ENCODE results near the gene C1QL3. TPM values are rescaled to one million over a fixed set of nuclear protein-coding genes. Genes with fewer than 3 reads are reported as not detected.

Gene C1QL3
- total and polyA plus RNA-seq, 10 of the 15 experiments (the other 5 are each of a cell fraction or from before 2014, with no cell fraction given) = 0.03 to 1.2 (median 0.50) TPM

GRCh38 chr10:16478801-16479200 is 42.9 kb downstream of the C1QL3 start:
- H3K4me1 ChIP-seq (ENCODE audit: control insufficient read depth, insufficient read depth, low read length) = no peaks in the 10 kb centered on the region
- DNase-seq (ENCODE audit: low read depth, low spot score) = no peak
- no peaks in the 10 kb centered on the region for H3K27me3 ChIP-seq (replicated peaks in 1 of 2; ENCODE audit: control insufficient read depth in 2 of 2, insufficient read depth in 2 of 2, low read length in 1 of 2)
- ChIA-PET RAD21 (ENCODE audit: unreplicated experiment) (interaction anchor here (0.9 kb wide), 1 partner anchor 440 kb away, joined by 3 read pairs; no protein-coding TSS in a partner anchor), POLR2A (interaction anchor here (0.6 to 0.9 kb wide), 2 partner anchors 78 to 311 kb away, joined by 3 to 4 read pairs; no protein-coding TSS in a partner anchor), SMC1A (ENCODE audit: uncharacterized antibody, unreplicated experiment) (no interaction called here), CTCF (interaction anchor here (1.4 kb wide), 1 partner anchor 36 kb away, joined by 3 read pairs; no protein-coding TSS in a partner anchor)
- ATAC-seq = no peak
- no peak overlapping the region for H3K9ac ChIP-seq (ENCODE audit: control insufficient read depth, insufficient read depth, low read length)
- no peak overlapping the region for H3K4me3 ChIP-seq
- TF ChIP-seq HDAC2 (IDR thresholded peaks at IDR 0.05) = no peak
- TF ChIP-seq REST (IDR thresholded peaks at IDR 0.05; ENCODE audit: low read depth, low read length) = no peak
- TF ChIP-seq RFX5 (IDR thresholded peaks at IDR 0.05; ENCODE audit: low read depth, low read length) = no peak
- no peaks in the 10 kb centered on the region for H4K20me1 ChIP-seq (ENCODE audit: control insufficient read depth, insufficient read depth)
- no peaks in the 10 kb centered on the region for H3K9me3 ChIP-seq (replicated peaks; ENCODE audit: control insufficient read depth, insufficient read depth, low read length)
- in situ Hi-C loops (cut with MboI) (no loop called here), intact Hi-C loops (cut with micrococcal nuclease; ENCODE audit: unreplicated experiment) (no loop called here)
- H2AFZ ChIP-seq (ENCODE audit: control insufficient read depth, low read depth, low read length) = no peak overlapping the region
- H3K36me3 ChIP-seq (ENCODE audit: control insufficient read depth in 2 of 2, insufficient read depth in 2 of 2, low read length in 1 of 2) = no peaks in the 10 kb centered on the region
- no TSS peak for BruUV-seq (replicated peaks)
- no peak overlapping the region for H3K4me2 ChIP-seq (ENCODE audit: control insufficient read depth, insufficient read depth)
- H3K79me2 ChIP-seq (ENCODE audit: control insufficient read depth, insufficient read depth, low read length) = no peaks in the 10 kb centered on the region
- WGBS (ENCODE audit: insufficient coverage, insufficient replicate concordance, low lambda C conversion rate, missing lambda C conversion rate) = 82% methylated on average over 4 of the region's 4 CpGs
- no peak for FAIRE-seq
- H3K27ac ChIP-seq (ENCODE audit: control insufficient read depth, insufficient read depth) = no peak overlapping the region

GRCh38 chr10:16477757-16478156 is 43.9 kb downstream of the C1QL3 start:
- Histone ChIP-seq H3K79me2 (ENCODE audit: control insufficient read depth, insufficient read depth, low read length) (no peaks in the 10 kb centered on the region), H3K4me1 (ENCODE audit: control insufficient read depth, insufficient read depth, low read length) (no peaks in the 10 kb centered on the region), H2AFZ (ENCODE audit: control insufficient read depth, low read depth, low read length) (no peak overlapping the region), H4K20me1 (ENCODE audit: control insufficient read depth, insufficient read depth) (no peaks in the 10 kb centered on the region), H3K4me3 (no peak overlapping the region), H3K9me3 (replicated peaks; ENCODE audit: control insufficient read depth, insufficient read depth, low read length) (no peaks in the 10 kb centered on the region), H3K27ac (ENCODE audit: control insufficient read depth, insufficient read depth) (no peak overlapping the region), H3K4me2 (ENCODE audit: control insufficient read depth, insufficient read depth) (no peak overlapping the region; the same call in 1 of the 2 replicates), H3K9ac (ENCODE audit: control insufficient read depth, insufficient read depth, low read length) (no peak overlapping the region), H3K27me3 (replicated peaks in 1 of 2; ENCODE audit: control insufficient read depth in 2 of 2, insufficient read depth in 2 of 2, low read length in 1 of 2) (no peaks in the 10 kb centered on the region), H3K36me3 (ENCODE audit: control insufficient read depth in 2 of 2, insufficient read depth in 2 of 2, low read length in 1 of 2) (no peaks in the 10 kb centered on the region)
- RAD21 ChIA-PET (ENCODE audit: unreplicated experiment) = interaction anchor here (0.7 kb wide), 1 partner anchor 870 kb away, joined by 3 read pairs; no protein-coding TSS in a partner anchor
- SMC1A ChIA-PET (ENCODE audit: uncharacterized antibody, unreplicated experiment) = interaction anchor here (0.9 to 1.4 kb wide), 2 partner anchors 9 to 40 kb away, joined by 4 to 7 read pairs; no protein-coding TSS in a partner anchor
- 89% methylated on average over 1 of the region's 1 CpG for WGBS (ENCODE audit: insufficient coverage, insufficient replicate concordance, low lambda C conversion rate, missing lambda C conversion rate)
- intact Hi-C loops (cut with micrococcal nuclease; ENCODE audit: unreplicated experiment) (no loop called here), in situ Hi-C loops (cut with MboI) (no loop called here)
- DNase-seq (ENCODE audit: low read depth, low spot score) (peak; percentile 5), FAIRE-seq (no peak), ATAC-seq (peak; percentile 59)
- no TSS peak for BruUV-seq (replicated peaks)
- POLR2A ChIA-PET = interaction anchor here (0.9 to 1.2 kb wide), 2 partner anchors 37 to 41 kb away, joined by 3 to 6 read pairs; partner anchors contain the start of gene PTER
- CTCF ChIA-PET = no interaction called here
- TF ChIP-seq SREBF1 (IDR thresholded peaks at IDR 0.05; ENCODE audit: low read length) (no peak), CHD4 (IDR thresholded peaks at IDR 0.05) (no peak), NBN (IDR thresholded peaks at IDR 0.05) (no peak), EED (IDR thresholded peaks at IDR 0.05; ENCODE audit: low read depth) (no peak), NFXL1 (IDR thresholded peaks at IDR 0.05; ENCODE audit: borderline replicate concordance) (no peak), MTA2 (IDR thresholded peaks at IDR 0.05; ENCODE audit: low read depth) (no peak), CBFB (IDR thresholded peaks at IDR 0.05; ENCODE audit: low read depth) (no peak), REST (IDR thresholded peaks at IDR 0.05; ENCODE audit: low read depth, low read length) (no peak), NR2C2 (IDR thresholded peaks at IDR 0.05; ENCODE audit: borderline replicate concordance, control insufficient read depth, insufficient read length, low read depth) (no peak), MTA3 (IDR thresholded peaks at IDR 0.05; ENCODE audit: borderline replicate concordance, low read length) (no peak)

Measured in GM12878 (cell line).